Stimulated activated CD8-positive, alpha-beta memory T cell treated with anti-CD3 and anti-CD28 coated beads, Interleukin-2, amount 100 ng/mL, for 1 hour (primary cell): Measurements from ENCODE around the gene CD274.
"Not testable (repeated sequence)": the region's sequence is repeated elsewhere in the genome, so short reads cannot be mapped to it uniquely, and the experiment has no call there.

ENCODE experiments used
- DNase-seq, 2 donors: peaks; one replicate each; pipeline ENCODE4 v3.0.0-alpha.2; 2020; ENCODE audit warnings: low read depth in 2 of 2

The CD274 gene

DNA sequence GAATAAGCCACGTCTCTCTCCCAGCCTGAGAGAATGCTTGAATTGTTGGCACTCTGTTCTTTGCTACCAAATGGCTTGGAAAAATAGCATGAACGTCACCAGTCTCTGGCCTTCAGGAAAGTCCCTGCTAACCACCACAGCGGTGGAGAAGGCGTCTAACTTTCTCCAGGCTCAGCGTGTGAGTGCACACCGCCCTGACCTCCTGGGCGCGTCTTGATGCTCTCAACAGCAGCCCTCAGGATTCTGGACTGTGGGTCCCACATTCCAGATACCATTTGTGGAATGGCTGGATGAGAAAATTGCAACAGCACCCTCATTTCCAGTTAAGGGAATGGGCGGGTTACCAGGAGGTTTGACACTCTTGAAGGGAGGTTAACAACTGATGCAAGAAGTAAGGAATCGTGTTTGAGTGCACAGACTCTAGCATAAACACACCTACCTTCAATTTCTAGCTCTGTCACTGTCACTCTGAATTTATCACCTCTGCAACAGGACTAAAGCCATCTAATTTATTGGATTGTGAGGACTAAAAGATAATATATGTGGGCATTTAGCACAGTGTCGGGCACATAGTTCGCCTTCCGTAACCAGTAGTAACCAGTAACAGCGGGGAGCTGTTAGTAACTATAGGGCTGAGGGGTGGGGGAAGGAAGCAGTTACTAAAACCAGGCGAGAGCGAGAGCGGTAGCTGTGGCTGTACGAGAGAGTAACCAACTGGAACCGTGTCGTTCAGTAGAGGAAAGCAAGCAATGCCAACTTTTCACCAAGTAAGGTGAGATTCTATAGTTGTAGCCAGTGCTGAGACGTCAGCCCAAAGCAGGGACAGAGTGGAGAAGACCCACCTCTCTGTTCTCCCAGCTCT lies 11.8 kb upstream of the CD274 start:
- peak in 1 of 2 donors; percentile 28 for DNase-seq

DNA sequence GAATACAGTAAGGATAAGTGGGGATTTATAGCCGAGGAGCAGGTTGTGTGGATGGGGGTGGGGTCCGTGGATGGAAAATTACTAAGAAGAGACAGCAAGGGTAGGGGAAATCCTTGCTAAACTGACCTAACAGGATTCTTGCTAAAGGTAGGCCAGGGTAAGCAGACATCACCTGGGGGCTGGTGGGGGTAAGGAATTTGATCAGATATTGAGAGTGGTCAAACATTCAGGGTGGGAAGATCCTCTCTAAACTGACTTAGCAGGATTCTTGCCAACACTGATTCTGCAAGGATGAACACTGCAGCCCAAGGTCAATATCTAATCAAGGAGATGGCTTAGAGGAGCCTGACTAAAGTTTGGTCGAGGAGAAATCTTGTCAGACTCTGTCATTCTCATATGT lies 9.9 kb upstream of the CD274 start:
- no peak for DNase-seq

DNA sequence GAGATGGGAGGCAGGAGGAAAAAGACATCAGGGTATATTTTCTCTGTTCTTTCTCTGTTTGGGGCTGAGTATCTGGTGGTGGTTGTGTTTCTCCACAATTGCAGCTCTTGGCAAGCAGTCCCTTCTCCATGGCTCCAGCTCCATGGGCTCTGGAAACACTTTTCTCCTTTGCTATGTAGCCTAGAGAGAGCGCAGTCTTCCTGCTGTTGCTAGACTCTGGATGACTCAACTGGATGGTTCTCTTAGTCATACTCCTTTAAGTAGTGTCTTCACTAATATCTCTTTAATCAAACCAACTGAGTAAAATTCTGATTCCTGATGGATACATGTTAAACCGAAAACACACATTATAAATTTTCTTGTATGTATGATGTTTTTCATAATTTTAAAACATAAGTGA lies 9.3 kb upstream of the CD274 start:
- DNase-seq = no peak

DNA sequence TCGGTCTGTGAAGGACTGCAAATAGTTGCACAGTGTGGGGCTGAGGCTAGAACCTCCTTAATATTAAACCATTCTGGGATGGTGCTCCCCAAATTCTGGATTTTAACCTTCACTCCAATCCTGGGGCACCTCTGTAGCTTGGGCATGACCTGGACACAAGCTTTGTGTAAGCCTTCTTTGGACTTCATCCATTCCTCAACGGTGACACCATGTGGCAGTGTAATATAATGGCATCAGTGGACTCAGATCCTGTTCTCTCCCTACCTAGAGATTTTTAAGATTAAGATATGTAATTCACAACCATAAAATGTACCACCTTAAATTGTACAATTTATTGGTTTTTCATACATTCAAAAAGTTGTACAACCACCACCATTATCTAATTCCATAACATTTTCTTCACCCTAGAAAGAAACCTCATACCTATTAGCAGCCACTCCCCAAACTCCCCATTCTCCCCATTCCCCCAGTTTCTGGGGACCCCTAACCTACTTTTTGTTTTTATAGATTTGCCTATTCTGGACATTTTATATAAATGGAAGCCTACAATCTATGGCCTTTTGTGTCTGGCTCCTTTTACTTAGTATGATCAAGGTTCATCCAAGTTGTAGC lies 7.8 kb upstream of the CD274 start:
- no peak for DNase-seq

DNA sequence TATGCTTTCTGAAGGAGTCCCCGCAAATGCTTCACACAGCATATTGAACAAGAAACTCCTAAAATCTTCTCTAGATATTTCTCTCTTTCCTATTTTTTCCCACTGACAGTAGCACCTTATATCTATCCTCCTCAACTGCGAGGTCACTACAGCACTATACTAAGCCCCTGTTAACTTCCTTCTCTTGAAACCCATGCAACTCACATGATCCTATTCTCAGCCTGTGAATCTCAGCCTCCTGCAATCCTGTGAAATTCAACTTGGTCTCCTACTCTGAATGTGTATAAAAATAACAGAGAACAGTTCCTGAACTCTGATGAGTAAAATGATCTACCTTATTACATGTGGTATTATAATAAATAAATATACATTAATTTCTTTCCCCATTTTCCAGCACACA lies 6.5 kb upstream of the CD274 start:
- DNase-seq = no peak

DNA sequence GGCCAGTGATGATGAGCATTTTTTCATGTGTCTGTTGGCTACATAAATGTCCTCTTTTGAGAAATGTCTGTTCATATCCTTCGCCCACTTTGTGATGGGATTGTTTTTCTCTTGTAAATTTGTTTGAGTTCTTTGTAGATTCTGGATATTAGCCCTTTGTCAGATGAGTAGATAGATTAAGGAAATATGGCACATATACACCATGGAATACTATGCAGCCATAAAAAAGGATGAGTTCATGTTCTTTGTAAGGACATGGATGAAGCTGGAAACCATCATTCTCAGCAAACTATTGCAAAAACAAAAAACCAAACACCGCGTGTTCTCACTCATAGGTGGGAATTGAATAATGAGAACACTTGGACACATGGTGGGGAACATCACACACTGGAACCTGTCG lies 5.2 kb upstream of the CD274 start:
- DNase-seq = not testable (repeated sequence)

DNA sequence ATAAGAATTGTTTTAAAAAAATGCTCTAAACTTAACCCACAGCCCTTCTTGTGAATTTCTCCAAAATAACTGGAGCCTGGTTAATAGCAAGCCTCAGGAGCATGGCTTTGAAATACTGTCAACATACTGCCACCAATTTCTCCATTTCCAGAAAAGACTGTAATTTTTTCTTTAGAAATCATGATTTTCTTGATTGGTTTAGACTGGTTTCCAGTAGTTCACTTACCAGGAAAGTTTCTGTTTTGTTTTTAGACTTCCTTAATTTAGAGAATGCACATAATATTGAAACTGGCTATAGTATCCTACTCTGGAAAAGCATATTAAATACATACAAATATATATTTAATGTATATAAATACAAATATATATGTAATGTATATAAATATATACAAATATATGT lies 4.5 kb upstream of the CD274 start:
- no peak for DNase-seq

DNA sequence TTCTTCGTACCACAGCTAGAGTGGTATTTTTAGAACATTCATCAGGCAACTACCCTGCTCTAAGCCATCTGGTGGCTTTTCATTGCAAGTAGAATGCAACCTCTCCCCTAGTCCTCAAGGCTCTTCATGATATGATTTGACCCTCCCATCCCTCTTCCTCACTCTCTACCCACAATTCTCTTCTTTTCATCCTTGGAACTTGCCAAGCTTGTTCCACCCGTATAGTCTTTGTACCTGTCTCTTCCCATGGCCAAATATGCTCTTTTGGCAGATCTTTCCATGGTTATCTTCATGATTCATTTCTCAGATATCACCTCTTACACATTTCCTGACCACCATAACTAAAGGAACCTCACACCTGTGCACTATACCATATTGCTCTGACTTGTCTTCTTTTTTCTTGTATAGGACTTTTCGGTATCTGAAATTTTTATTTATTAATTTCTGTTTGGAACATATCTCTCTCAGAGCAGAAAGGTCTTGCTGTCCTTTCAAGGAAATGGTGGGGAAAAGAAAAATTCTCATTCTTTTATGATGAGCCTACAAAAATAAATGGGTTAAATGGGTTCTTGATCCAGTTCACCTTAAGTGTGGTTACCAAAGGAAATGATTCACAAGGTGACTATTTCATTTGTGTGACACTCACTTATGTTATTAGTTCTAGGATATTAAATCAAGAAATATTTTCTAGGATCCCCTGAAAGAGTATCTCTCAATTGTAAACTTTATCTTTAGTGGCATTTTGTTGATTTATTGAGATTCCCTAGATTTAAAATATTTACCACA lies 3.7 kb upstream of the CD274 start:
- no peak for DNase-seq

DNA sequence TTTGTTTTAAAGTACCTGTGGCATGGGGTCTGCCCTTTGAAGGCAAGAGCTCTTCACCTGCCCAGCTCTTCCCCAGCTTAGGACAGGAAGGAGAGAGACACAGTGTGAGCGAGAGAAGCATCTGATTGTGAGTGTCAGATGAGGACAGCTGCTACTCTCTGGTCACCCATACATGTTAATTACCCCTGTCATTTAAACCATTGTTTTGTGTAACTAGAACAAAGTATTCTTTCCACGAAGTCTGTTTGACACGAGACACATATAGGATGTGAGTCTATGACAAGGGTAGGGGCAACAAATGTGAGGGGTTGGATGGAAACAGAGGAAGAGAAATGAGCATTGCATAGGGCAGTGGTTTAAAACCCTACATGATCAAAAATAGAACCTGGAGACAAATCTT lies 3.0 kb upstream of the CD274 start:
- no peak for DNase-seq

DNA sequence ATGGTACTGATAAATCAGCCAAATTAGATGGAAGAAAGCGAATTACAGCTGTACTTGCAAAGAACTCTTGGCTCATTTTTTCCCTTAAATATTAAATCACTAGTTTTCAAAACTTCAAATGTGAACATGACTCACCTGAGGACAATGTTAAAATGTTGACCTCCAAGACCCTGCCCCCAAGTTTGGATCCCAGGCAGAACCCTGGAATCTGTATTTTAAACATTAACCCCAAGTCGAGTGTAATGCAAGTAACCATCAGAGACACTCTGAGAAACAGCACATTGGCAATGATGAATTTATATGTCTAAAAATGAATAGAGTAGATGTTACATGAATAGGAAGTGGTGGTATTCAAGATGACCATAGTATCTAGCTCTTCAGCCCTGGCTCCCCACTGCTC lies 2.3 kb upstream of the CD274 start:
- no peak for DNase-seq

DNA sequence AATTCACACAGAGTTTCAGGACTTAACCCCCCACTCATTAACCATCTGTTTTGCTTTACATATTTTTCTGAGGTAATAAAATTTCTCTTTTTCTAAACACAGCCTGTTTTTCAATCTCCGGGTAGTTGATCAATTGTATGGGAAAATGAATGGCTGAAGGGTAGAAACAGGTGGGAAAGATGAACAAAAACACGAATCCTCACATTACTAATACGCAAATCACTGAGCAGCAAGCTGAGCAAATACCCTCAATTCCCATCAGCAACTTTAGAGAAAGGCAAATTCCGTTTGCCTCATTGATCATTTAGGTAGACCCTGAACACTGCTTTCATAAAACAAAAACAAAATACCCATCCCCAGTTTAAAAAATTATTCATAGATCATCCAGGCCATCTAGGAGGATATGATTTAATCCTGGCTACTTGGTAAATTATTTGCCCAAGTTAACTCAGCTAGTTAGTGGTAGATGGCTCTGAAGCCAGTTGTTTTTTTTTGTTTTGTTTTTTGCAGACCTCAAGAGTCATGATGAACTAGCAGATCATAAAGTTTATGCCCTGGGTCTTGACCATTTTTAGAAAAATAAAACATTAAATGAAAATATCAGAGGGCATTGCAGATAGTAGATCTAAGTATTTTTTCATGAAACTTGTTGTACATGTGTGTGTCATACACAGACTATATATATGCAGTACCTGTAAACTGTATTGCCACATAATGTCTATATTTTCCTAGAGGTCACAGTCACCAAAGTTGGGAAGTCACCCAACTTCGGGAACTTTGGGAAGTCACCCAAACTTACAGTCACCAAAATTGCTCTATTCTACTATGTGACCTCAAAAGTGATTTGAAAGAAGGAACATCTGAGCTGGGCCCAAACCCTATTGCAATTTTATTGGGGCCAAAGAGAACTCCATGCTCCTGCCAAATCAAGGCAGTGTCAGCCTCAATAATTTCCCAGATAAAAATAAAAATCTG lies 1.6 kb upstream of the CD274 start:
- no peak for DNase-seq

DNA sequence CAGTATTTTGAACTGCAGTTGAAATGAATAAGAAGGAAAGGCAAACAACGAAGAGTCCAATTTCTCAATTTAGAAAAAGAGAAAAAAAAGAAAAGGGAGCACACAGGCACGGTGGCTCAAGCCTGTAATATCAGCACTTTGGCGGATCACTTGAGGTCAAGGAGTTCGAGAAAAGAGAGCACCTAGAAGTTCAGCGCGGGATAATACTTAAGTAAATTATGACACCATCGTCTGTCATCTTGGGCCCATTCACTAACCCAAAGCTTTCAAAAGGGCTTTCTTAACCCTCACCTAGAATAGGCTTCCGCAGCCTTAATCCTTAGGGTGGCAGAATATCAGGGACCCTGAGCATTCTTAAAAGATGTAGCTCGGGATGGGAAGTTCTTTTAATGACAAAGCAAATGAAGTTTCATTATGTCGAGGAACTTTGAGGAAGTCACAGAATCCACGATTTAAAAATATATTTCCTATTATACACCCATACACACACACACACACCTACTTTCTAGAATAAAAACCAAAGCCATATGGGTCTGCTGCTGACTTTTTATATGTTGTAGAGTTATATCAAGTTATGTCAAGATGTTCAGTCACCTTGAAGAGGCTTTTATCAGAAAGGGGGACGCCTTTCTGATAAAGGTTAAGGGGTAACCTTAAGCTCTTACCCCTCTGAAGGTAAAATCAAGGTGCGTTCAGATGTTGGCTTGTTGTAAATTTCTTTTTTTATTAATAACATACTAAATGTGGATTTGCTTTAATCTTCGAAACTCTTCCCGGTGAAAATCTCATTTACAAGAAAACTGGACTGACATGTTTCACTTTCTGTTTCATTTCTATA lies 602 bp upstream of the CD274 start:
- DNase-seq = no peak

DNA sequence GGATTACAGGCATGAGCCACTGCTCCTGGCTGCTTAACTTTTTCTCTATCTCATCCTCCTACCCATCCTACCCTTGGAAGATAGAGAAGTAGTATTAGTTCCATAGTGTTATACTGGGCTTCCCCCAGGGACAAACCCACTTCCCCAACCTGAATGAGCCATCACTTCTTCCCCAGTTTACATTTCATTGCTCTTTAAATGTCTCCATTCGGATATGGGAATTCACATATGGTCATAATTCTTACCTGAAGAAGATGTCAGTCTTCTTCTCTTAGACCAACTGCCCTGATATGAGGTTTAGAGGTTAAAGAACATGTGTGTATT lies 1.9 kb downstream of the CD274 start:
- DNase-seq = no peak

DNA sequence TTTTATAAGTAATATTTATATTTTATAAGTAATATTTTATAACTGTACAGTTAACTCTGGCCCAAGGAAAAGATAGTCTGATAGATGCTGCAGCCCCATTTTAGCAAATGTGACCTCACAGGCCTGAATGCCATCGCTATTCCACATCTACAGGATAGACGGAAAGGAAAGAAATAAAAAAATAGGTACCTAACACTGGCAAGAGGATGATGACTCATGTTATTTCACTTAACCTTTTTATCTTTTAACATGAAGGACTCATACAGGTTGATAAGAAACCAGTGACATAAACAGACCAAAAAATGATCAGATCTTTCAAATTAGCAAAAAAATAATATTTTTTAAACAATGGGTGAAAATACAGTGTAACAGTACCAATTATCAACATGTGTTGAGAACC lies 2.7 kb downstream of the CD274 start:
- no peak for DNase-seq

DNA sequence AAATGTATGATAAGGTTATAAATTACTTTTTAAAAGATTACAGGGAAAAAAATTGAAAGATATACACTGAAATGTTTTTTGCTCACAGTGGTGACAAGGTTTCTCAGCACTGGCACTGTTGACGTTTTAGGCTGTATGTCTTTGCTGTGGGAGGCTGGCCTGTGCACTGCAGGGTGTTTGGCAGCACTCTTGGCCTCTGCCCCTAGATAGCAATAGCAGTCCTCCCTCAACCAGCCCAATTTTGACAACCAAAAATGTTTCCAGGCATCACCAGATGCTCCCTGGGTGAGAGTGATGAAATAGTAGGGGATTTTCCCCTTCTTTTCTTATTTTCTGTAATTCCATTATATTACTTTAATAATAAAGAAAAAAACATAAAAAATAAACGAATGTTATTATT lies 3.3 kb downstream of the CD274 start:
- DNase-seq = no peak

DNA sequence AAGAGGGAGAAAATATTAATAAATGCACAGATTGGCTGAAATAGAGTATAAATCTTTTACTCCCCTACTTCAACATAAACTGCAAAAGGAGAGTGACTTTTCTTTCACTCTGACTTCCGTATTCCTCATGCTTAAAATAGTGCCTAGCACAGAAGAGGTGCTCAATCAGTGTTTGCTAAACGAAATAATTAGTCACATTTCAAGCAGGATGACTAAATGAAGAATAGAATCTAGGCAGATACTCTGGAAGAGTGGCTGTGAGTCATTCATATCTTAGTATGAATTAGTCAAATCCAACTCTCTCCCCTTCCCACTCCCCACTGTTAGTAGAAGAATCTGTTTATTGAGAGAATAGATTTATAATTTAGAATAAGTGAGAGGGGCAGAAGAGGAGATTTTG lies 4.8 kb downstream of the CD274 start:
- no peak for DNase-seq

DNA sequence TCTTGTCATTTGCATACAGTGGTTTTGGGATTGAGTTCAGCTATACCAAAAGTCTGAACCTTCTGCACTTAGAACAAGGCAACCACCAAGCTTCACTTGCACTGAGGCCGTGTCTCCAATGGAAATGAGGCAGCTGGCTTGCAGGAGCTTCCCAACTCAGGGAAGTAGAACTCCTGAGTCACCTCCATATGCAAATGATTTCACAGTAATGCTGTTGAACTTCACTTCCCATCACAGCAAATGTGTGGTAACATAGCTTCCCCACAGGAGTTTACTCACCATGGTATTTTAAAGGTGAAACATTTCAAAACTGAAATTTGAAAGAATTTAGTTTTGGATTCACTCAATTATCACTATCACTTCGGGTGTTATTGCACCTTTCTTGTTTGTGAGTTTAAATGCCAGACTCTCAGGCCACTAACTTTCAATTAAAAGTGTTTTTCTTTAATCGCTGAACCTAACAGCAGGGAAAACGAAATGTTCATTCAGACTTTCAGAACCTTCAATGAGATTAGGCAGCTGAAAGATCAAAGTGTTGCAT lies 9.0 kb downstream of the CD274 start:
- DNase-seq = no peak

DNA sequence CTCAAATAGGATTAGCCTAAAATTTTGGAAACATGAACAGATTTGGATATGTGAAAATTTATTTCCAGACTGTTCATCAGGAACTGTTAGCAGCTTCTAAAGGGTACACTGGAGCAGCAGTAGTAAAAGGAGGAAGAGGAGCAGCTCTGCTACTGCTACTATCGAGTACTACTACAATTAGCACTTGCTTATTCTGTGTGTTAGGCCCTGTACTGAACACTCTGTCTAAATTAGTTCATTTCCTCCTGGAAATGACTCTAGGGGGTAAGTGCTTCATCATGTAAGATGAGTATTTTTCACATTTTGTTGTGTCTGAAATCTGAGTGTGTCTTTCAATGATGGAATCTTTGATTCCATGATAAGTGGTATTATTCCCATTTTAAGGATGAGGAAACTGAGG lies 9.8 kb downstream of the CD274 start:
- no peak for DNase-seq

DNA sequence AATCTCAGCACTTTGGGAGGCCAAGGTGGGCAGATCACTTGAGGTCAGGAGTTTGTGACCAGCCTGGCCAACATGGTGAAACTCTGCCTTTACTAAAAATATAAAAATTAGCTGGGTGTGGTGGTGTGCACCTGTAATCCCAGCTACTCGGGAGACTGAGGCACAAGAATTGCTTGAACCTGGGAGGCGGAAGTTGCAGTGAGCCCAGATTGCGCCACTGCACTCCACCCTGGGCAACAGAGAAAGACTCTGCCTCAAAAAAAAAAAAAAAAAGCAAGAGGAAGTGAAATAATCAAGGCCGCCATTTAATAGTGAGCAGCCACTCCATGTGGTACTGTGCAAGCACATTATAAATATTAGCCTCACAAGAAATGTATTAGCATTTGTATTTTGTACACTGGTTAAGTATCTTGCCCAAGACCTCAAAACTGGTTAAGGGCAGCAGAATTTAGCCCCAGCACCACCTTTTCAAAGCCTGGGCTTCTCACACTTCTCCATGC lies 14.5 kb downstream of the CD274 start:
- DNase-seq = not testable (repeated sequence)

DNA sequence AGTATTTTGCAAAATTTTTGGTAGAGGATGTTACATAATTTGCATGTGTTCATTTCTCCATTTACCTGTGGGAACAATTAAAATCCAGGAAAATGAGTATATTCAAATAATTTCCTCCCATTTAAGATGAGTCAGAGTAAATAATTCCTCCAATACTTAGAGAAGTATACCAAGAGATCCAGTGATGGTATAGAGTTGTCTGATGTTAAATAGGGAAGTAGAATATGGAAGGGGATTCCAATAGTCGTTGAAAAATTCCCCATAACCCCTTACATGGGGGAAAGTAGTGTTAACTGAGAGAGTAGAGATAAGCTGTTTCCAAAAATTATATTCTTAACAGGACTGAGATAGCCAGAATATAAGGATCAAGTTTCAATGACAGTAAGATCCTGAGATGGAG lies 15.7 kb downstream of the CD274 start:
- no peak for DNase-seq
